ENCODE results near the gene SAT2. TPM values are rescaled to one million over a fixed set of nuclear protein-coding genes. Genes with fewer than 3 reads are reported as not detected.
"Not testable (repeated sequence)": the region's sequence is repeated elsewhere in the genome, so short reads cannot be mapped to it uniquely, and the experiment has no call there.

SAT2 gene
- total and polyA plus RNA-seq, 4 donors, result 33.5 to 124 (median 103) TPM

DNA sequence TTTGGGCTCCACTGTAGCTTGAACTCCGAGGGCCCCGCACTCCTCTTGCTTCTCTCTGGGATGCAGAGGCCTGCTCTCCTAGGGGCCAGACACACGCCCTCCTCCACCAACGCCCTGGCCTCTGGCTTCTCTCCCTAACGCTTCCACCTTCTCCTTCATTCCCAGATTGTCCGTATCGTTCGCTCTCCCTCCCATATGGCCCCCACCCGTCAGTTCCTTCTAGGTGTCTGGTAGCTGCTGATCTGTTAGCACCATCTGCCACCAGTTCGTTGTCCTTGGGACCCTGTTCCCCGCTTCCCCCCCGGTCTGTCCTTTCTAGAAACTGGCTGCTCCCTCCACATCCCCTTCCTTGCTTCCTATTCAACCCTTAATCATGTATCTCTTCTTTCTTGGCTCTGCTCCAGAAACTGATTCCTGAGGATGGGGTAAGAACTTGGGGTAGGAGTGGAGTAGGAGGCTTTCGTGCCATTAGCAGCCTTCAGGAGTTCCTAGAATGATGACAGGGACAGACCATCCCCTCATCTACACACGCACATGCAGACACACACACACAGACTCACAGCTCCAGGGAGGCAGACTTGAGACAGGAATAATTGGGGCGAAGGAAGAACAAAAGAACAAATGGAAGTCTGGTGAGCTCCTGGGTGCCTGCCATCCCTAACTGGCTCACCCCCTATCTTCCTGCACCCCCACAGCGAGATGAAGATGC lies 27.4 kb upstream of the SAT2 start:
- peaks cover 38% of the 10 kb centered on the region for H3K36me3 ChIP-seq (ENCODE audit: control insufficient read depth, insufficient read depth, low read length)

GRCh38 chr17:7652388-7653356 lies 25.1 kb upstream of the SAT2 start:
- Histone ChIP-seq H3K9me3 (ENCODE audit: control insufficient read depth, insufficient read depth, low read length) (no peaks in the 10 kb centered on the region), H3K27me3 (ENCODE audit: control insufficient read depth, insufficient read depth, low read length) (no peaks in the 10 kb centered on the region), H3K36me3 (ENCODE audit: control insufficient read depth, insufficient read depth, low read length) (peaks cover 29% of the 10 kb centered on the region), H3K4me1 (ENCODE audit: control insufficient read depth, insufficient read depth, low read length) (peaks cover 64% of the 10 kb centered on the region), H3K27ac (ENCODE audit: low read depth, low read length) (peak overlapping the region; percentile 84), H3K4me3 (ENCODE audit: low read depth, low read length) (peak overlapping the region; percentile 88)
- peak in 2 of 6 donors; percentile 20 to 58 for DNase-seq (ENCODE audit: low read depth in 4 of 6, low spot score in 6 of 6)
- 42% methylated on average over 7 of the region's 12 CpGs for WGBS (ENCODE audit: insufficient coverage)

More for the DNA sequence above, 27.4 kb upstream of the SAT2 start:
- H3K27ac ChIP-seq (ENCODE audit: low read depth, low read length), result peak overlapping the region; percentile 84
- 56% methylated on average over 10 of the region's 16 CpGs for WGBS (ENCODE audit: insufficient coverage)
- H3K9me3 ChIP-seq (ENCODE audit: control insufficient read depth, insufficient read depth, low read length), result no peaks in the 10 kb centered on the region
- no peak overlapping the region for H3K4me3 ChIP-seq (ENCODE audit: low read depth, low read length)
- no peaks in the 10 kb centered on the region for H3K27me3 ChIP-seq (ENCODE audit: control insufficient read depth, insufficient read depth, low read length)
- peaks cover 68% of the 10 kb centered on the region for H3K4me1 ChIP-seq (ENCODE audit: control insufficient read depth, insufficient read depth, low read length)
- no peak for DNase-seq (ENCODE audit: low read depth in 4 of 6, low spot score in 6 of 6)

GRCh38 chr17:7651665-7652387 lies 24.2 kb upstream of the SAT2 start:
- under 1% methylated on average over 43 of the region's 54 CpGs for WGBS (ENCODE audit: insufficient coverage)
- Histone ChIP-seq H3K27ac (ENCODE audit: low read depth, low read length) (peak overlapping the region; percentile 84), H3K36me3 (ENCODE audit: control insufficient read depth, insufficient read depth, low read length) (peaks cover 29% of the 10 kb centered on the region), H3K4me3 (ENCODE audit: low read depth, low read length) (peak overlapping the region; percentile 88), H3K9me3 (ENCODE audit: control insufficient read depth, insufficient read depth, low read length) (no peaks in the 10 kb centered on the region), H3K4me1 (ENCODE audit: control insufficient read depth, insufficient read depth, low read length) (peaks cover 56% of the 10 kb centered on the region), H3K27me3 (ENCODE audit: control insufficient read depth, insufficient read depth, low read length) (no peaks in the 10 kb centered on the region)
- DNase-seq (ENCODE audit: low read depth in 4 of 6, low spot score in 6 of 6), result peak in 3 of 6 donors; percentile 73 to 94 (median 93)

DNA sequence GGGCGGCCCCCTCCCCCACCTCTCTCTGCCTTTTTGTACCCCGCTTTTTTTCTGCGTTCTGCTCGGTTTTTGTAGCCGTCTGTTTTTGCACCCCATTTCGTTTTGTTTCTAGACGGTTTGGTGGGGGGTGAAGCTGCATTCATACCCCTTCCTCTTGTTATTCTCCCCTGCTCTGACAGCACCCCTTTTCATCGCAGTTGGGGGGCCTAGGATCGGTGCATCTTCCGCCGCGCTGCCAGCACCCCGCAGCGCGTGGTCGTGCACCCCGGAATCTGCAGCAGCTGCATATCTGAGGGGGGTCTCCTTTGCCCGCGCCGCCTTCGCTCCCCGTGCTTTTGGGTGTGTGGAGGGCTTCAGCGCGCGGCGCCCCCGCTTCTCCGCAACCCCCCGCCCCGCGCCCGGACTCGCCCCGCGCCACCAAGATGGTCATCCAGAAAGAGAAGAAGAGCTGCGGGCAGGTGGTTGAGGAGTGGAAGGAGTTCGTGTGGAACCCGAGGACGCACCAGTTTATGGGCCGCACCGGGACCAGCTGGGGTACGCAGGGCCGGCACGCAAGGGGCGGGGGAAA lies 23.6 kb upstream of the SAT2 start:
- H3K9me3 ChIP-seq (ENCODE audit: control insufficient read depth, insufficient read depth, low read length), result no peaks in the 10 kb centered on the region
- H3K4me3 ChIP-seq (ENCODE audit: low read depth, low read length), result peak overlapping the region; percentile 88
- no peaks in the 10 kb centered on the region for H3K27me3 ChIP-seq (ENCODE audit: control insufficient read depth, insufficient read depth, low read length)
- DNase-seq (ENCODE audit: low read depth in 4 of 6, low spot score in 6 of 6), result no peak
- peak overlapping the region; percentile 84 for H3K27ac ChIP-seq (ENCODE audit: low read depth, low read length)
- WGBS (ENCODE audit: insufficient coverage), result under 1% methylated on average over 39 of the region's 45 CpGs
- peaks cover 27% of the 10 kb centered on the region for H3K36me3 ChIP-seq (ENCODE audit: control insufficient read depth, insufficient read depth, low read length)
- peaks cover 49% of the 10 kb centered on the region for H3K4me1 ChIP-seq (ENCODE audit: control insufficient read depth, insufficient read depth, low read length)

DNA sequence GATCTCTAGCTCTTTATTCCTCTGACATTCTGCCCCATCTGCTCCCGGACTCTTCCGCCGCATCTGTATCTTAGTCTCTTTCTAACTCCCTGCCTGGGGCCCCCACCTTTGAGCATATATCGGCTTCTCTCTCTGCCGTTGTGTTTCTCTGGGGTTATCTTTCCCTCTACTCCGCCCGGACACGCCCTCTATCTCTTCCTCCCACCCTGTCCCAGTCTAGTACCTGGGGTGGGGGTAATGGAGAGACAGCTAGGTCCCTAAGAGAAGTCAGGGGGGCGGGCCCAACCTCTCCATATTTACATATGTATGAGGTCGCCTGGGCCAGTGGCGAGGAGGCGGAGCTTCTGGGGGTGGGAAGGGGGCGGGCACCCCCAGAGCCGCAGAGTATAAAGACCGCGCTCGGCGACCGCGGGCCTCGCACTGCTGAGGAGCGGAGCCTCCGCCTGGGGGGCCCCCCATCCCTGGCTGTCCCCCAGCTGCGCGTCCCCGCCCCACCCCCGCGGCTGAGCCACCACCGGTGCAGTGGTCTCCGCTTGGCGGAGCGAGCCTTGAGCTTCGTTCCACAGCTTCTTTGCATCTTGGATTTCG lies 23.0 kb upstream of the SAT2 start, which contains the start of gene ATP1B2:
Gene ATP1B2, plus strand, starts transcription at position 418 of the 588 bp plus-strand sequence. CDS start 593 bp downstream, outside the sequence.
- H3K9me3 ChIP-seq (ENCODE audit: control insufficient read depth, insufficient read depth, low read length), result no peaks in the 10 kb centered on the region
- H3K4me1 ChIP-seq (ENCODE audit: control insufficient read depth, insufficient read depth, low read length), result peaks cover 44% of the 10 kb centered on the region
- H3K27ac ChIP-seq (ENCODE audit: low read depth, low read length), result peak within 1 kb of the TSS; percentile 84
- WGBS (ENCODE audit: insufficient coverage), result 0% methylated on average over 28 of the region's 34 CpGs
- peaks cover 21% of the 10 kb centered on the region for H3K36me3 ChIP-seq (ENCODE audit: control insufficient read depth, insufficient read depth, low read length)
- H3K27me3 ChIP-seq (ENCODE audit: control insufficient read depth, insufficient read depth, low read length), result no peaks in the 10 kb centered on the region
- peak within 1 kb of the TSS; percentile 88 for H3K4me3 ChIP-seq (ENCODE audit: low read depth, low read length)
- DNase-seq (ENCODE audit: low read depth in 4 of 6, low spot score in 6 of 6), result peak in 4 of 6 donors; percentile 70 to 97 (median 90)

GRCh38 chr17:7647018-7647417 lies 19.4 kb upstream of the SAT2 start:
- peaks cover 11% of the 10 kb centered on the region for H3K4me1 ChIP-seq (ENCODE audit: control insufficient read depth, insufficient read depth, low read length)
- H3K27me3 ChIP-seq (ENCODE audit: control insufficient read depth, insufficient read depth, low read length), result no peaks in the 10 kb centered on the region
- no peaks in the 10 kb centered on the region for H3K36me3 ChIP-seq (ENCODE audit: control insufficient read depth, insufficient read depth, low read length)
- no peaks in the 10 kb centered on the region for H3K9me3 ChIP-seq (ENCODE audit: control insufficient read depth, insufficient read depth, low read length)
- H3K27ac ChIP-seq (ENCODE audit: low read depth, low read length), result no peak overlapping the region
- DNase-seq (ENCODE audit: low read depth in 4 of 6, low spot score in 6 of 6), result no peak
- no peak overlapping the region for H3K4me3 ChIP-seq (ENCODE audit: low read depth, low read length)
- 100% methylated on average over 1 of the region's 4 CpGs for WGBS (ENCODE audit: insufficient coverage)

DNA sequence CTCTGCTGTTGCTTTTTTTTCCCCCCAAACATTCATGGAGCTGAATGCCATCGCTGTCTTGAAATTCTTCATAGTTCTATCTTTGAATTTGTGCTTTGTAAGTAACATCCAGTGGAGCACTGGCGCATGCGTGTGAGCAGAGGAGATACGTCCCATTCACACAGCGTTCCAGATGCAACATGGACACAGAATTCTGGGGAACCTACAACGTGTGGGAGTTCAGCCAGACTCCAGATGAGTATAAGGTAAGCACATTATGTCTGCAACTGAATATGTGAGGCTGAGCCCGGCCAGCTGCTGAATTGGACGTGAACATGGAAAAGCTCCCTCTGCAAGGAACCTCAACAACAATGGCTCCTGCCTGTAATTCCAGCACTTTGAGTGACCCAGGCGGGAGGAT lies 18.8 kb upstream of the SAT2 start:
- Histone ChIP-seq H3K4me1 (ENCODE audit: control insufficient read depth, insufficient read depth, low read length) (peaks cover 6% of the 10 kb centered on the region), H3K27me3 (ENCODE audit: control insufficient read depth, insufficient read depth, low read length) (no peaks in the 10 kb centered on the region), H3K36me3 (ENCODE audit: control insufficient read depth, insufficient read depth, low read length) (no peaks in the 10 kb centered on the region), H3K9me3 (ENCODE audit: control insufficient read depth, insufficient read depth, low read length) (no peaks in the 10 kb centered on the region), H3K4me3 (ENCODE audit: low read depth, low read length) (no peak overlapping the region), H3K27ac (ENCODE audit: low read depth, low read length) (no peak overlapping the region)
- 73% methylated on average over 8 of the region's 9 CpGs for WGBS (ENCODE audit: insufficient coverage)
- DNase-seq (ENCODE audit: low read depth in 4 of 6, low spot score in 6 of 6), result no peak

DNA sequence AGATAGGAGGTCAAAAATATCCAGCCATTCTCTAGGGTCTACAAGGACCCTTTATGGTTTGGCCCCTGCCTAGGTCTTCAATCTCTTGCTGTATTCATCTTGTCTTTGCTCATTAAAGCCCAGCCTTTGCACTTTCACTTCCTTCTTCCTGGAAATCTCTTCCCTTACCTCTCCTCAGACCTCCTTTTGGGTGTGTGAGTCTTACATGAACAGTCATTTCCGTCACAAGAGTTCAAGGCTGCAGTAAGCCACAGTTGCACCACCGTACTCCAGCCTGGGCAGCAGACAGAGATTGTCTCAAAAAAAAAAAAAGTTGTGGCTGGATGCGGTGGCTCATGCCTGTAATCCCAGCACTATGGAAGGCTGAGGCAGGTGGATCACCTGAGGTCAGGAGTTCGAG lies 17.2 kb upstream of the SAT2 start:
- H3K36me3 ChIP-seq (ENCODE audit: control insufficient read depth, insufficient read depth, low read length), result no peaks in the 10 kb centered on the region
- WGBS (ENCODE audit: insufficient coverage), result 81% methylated on average over 4 of the region's 4 CpGs
- H3K9me3 ChIP-seq (ENCODE audit: control insufficient read depth, insufficient read depth, low read length), result no peaks in the 10 kb centered on the region
- no peak overlapping the region for H3K27ac ChIP-seq (ENCODE audit: low read depth, low read length)
- no peaks in the 10 kb centered on the region for H3K4me1 ChIP-seq (ENCODE audit: control insufficient read depth, insufficient read depth, low read length)
- no peaks in the 10 kb centered on the region for H3K27me3 ChIP-seq (ENCODE audit: control insufficient read depth, insufficient read depth, low read length)
- DNase-seq (ENCODE audit: low read depth in 4 of 6, low spot score in 6 of 6), result no peak
- H3K4me3 ChIP-seq (ENCODE audit: low read depth, low read length), result no peak overlapping the region

- DNase-seq (ENCODE audit: low read depth in 4 of 6, low spot score in 6 of 6); H3K27ac ChIP-seq (ENCODE audit: low read depth, low read length); H3K9me3 ChIP-seq (ENCODE audit: control insufficient read depth, insufficient read depth, low read length); H3K27me3 ChIP-seq (ENCODE audit: control insufficient read depth, insufficient read depth, low read length); H3K4me3 ChIP-seq (ENCODE audit: low read depth, low read length); H3K4me1 ChIP-seq (ENCODE audit: control insufficient read depth, insufficient read depth, low read length); H3K36me3 ChIP-seq (ENCODE audit: control insufficient read depth, insufficient read depth, low read length): not testable (repeated sequence)
- 63% methylated on average over 6 of the region's 7 CpGs for WGBS (ENCODE audit: insufficient coverage)
Observed at GRCh38 chr17:7641635-7642034, 14.0 kb upstream of the SAT2 start.
